ENCODE data around the gene PLEKHH3.

PLEKHH3 gene, protein sequence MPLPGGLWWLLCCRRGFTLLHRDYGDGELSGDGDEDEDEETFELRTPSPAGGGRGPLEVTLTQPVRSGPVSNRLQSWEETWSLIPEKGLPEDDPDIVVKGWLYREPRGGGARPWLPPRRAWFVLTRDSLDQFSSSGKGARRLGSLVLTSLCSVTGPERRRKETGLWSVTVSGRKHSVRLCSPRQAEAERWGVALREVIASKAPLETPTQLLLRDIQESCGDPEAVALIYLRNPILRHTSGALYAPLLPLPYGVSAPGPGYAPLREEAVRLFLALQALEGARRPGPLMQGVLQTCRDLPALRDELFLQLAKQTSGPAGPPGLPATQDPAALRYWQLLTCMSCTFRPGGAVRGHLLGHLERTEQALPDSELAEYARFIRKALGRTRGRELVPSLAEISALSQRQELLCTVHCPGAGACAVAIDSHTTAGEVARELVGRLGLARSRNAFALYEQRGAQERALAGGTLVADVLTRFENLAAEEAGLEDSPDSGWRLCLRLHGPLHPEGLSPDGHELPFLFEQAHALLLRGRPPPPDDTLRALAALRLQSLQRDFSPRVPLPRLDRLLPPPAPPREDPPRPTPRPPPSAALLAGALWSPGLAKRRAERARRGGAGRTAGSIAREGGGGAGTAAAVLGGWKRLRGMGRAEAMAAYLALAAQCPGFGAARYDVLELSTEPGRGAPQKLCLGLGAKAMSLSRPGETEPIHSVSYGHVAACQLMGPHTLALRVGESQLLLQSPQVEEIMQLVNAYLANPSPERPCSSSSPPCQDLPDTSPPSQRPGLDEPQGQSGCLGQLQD

DNA sequence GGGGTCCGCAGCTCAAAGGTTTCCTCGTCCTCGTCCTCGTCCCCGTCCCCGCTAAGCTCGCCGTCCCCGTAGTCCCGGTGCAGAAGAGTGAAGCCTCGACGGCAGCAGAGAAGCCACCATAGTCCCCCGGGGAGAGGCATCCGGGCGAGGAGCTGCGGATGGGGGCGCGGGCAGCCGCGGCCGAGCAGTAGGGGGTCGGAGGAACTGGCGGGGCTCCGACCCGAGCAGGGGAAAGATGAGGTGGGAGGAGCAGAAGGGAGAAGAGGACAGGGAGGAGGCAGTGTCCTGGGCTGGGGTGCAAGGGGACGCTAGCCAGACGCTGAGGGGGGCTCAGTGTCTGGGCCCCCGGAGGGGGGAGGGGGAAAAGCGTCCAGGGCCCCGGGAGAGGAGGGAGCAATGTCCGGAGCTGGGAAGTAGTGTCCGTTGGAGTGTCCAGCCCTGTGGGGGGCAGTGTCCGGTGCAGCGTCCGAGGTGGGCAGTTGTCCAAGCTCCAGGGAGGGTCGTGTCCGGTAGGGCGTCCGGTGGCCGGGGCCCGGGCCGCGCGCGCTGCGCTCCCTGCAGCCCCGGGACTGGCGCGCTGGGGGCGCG lies at the start of gene PLEKHH3:
Gene PLEKHH3 (minus strand): TSS at position 571 of the 588 bp plus-strand sequence. CDS start 431 bp downstream, at position 140.
- in situ Hi-C loops (cut with HindIII; ENCODE audit: low sequenced_read_pairs), result no loop called here

DNA sequence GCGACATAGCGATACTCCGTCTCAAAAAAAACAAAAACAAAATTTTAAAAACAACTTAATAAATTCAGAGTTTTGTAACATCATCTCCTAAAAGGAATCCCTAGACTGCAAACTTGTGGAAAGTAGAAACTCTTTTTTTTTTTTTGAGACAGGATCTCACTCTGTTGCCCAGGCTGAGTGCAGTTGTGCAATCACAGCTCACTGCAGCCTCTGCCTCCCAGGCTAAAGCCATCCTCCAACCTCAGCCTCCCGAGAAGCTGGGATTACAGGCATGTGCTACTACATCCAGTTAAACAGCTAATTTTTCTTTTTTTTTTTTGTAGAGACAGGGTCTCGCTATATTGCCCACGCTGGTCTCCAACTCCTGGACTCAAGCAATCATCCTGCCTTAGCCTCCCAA lies 48.3 kb upstream of the PLEKHH3 start:
- in situ Hi-C loops (cut with HindIII; ENCODE audit: low sequenced_read_pairs), result no loop called here

DNA sequence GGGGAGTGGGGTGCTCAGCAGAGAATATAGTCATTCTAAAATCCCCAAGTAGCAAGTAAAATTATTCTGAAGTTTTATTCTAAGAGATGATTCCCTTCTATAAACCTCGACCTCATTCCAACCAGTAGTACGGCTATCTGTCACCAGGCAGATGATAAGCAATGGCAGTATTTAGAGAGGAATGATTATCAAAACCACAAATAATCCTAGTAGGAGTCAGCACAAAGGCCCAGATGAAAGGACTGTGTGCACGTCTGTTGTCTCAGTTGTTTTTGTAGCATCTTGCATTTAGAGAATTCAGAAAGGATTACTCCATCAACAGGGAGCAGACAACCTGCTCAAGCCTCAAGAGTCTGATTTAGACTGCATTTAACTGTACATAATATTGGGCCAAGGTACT lies 46.8 kb upstream of the PLEKHH3 start:
- in situ Hi-C loops (cut with HindIII; ENCODE audit: low sequenced_read_pairs), result no loop called here

DNA sequence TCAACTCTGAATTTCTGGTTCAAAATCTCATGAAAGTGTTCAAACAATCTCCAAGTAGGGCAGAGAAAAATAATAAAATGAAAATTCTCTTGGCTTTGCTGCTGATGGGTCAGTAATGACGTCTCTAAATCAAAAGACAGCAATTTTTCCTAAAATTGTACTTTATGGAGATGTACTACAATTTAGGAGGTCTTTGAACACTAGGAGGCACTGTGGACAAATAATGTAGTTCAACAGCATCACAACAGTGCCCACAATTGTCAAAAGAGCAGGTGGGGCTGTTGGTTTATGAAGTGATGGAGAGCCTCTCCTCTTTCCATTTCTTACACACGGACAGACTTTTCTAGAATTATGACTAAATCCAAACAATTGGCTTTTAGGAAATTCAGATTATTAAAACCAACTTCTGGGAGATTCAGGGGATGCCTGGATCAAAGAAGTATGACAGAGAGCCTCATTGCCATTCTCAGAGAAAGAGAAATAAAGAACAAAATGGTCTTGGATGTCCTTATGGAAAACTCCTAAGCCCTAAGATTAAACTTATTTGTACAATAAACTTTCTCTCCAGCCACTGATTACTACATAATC lies 44.3 kb upstream of the PLEKHH3 start:
- in situ Hi-C loops (cut with HindIII; ENCODE audit: low sequenced_read_pairs), result no loop called here

DNA sequence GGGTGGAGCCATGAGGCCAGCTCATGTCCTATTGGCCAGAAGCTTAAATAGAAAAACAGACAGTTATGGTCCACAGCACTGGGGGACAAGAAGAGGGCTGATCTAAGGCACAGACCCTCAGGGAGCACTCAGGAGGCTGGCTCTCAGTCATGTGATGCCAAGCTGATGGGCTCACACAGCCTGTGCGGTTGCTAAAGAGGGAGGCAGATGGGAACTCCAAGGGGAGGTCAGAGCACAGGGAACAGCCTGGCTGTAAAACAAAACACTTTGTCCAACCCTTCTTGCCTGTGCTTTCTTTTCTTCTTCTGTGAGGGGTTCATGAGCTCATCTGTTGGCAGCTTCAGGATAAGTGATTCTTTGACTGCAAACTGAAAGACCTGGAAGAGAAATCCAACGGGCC lies 32.8 kb upstream of the PLEKHH3 start:
- in situ Hi-C loops (cut with HindIII; ENCODE audit: low sequenced_read_pairs), result no loop called here

DNA sequence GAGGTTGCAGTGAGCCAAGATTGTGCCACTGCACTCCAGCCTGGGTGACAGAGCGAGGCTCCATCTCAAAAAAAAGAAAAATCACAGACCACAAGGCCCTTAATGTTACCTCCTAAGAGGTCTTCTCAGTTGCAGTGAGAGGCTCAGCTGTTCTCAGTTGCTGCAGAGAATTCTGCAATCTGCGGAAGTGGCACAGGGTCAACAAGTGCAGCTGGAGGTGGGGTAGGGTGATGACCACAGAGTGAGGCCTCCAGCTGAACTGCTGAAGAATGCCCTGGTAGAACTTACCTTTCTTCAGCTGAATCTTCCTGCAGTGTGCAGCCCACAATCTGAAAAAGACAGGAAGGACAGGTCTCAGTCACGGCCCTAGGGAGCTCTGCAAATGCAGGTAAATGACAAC lies 31.8 kb upstream of the PLEKHH3 start:
- in situ Hi-C loops (cut with HindIII; ENCODE audit: low sequenced_read_pairs), result no loop called here

DNA sequence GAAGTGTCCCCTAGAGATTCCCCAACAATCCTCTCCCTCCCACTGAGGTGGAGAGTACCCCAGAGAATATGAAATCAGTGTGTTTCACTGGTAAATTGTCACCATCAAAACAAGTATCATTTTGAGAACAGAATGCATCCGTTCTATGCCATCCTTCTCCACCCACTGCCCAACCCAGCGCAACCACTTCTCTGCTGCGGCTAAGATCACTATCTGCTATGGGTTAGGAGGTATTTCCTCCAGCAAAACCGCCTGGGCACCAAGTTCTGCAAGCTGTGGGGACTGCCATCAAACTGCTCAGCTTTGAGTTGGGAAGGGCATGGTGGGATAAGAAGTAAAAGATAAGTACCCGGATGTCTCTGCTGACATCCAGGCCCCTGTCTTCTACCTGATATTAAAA lies 29.9 kb upstream of the PLEKHH3 start:
- in situ Hi-C loops (cut with HindIII; ENCODE audit: low sequenced_read_pairs), result no loop called here

DNA sequence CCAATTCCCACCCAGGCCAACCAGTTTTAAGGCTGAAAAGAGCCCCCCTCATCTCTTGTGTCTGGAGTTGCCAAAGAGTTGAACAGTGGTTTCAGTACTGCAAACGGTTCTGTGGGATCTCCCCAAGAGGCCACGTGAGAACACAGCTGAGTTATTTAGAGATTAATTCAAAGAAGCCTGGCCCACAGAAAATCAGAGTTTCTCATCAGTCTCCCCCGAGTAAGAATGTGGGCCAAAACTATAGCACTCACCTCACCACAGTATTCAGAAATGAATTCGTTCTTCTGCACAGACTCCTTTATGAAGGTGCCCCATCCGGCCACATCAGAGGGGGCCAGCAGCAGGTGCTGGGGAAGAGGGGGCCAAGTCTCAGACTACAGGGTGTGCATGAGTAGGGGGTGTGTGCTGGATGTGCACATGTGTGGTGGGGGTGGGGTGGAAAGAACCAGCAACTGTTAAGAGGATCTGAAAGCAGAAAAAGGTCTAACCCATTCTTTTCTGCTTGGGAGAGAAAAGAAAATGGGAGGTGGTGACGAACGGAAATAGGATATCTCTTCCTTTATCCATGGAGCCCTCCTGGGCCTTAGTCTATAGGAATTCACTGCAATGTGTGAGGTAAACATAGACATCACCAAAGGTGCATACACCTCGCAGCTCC lies 28.2 kb upstream of the PLEKHH3 start:
- in situ Hi-C loops (cut with HindIII; ENCODE audit: low sequenced_read_pairs), result no loop called here

DNA sequence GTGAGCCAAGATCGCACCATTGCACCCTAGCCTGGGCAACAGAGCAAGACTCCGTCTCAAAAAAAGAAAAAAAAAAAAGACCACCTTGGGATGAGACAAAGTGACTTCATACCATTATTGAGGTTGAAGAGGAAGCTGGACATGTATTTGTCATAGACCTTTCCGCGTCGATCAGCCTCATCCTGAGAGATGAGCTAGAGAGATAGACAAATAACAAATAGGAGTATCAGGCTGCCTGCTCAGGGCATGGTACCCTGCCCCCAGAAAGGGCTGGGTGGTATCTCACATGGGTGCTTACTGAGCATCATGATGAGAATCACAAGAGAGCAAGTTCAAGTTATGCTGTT lies 27.7 kb upstream of the PLEKHH3 start:
- in situ Hi-C loops (cut with HindIII; ENCODE audit: low sequenced_read_pairs), result no loop called here

DNA sequence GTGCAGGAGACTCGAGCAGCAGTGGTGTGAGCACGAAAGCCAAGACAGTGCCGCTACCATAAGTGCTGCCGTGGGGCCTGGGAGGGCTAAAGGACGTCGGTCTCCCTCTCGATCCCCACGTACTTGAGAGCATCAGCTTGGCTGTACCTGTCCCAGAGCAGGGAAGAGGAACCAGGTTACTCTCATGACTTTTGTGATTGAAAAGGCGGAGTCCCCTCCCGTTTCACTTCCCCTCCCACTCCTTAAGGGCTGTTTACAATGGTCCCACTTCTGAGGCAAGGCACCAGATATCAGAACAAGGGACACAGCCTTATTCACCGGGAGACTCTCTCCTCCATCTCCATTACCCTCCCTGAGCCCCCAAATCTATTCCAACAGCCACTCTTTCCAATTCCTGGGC lies 25.7 kb upstream of the PLEKHH3 start:
- in situ Hi-C loops (cut with HindIII; ENCODE audit: low sequenced_read_pairs), result no loop called here

DNA sequence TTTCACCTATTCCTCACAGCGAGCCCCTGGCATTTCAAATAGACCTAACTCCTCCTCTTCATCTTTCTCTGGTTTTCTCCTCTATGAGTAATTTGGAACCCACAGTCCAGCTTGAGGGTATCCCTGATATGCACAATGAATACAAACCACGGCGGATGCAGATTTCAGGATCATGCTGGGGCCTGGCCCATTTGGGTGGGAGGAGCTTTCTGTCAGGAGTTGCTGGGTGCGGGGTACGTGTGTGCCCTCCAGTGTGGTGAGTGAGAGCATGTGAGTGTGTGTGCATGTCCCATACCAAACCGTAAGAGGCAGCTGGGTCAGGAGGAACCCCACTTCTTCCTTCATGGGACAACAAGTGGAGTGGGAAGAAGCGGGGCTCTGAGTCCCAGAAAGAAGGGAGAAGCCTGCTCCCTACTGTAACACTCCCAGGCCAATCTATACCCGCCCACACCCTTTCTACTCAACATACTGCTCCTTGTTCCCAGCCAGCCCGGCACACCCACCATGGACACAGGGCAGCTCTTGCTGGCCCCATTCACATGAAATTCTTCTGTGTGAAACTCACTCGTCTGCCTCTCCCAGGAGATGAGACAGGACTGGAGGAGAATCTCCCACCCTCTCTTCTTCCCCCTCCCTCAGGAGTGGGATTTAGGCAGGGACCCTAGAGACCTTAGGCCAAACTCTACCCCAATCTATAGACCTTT lies 23.9 kb upstream of the PLEKHH3 start:
- in situ Hi-C loops (cut with HindIII; ENCODE audit: low sequenced_read_pairs), result no loop called here

DNA sequence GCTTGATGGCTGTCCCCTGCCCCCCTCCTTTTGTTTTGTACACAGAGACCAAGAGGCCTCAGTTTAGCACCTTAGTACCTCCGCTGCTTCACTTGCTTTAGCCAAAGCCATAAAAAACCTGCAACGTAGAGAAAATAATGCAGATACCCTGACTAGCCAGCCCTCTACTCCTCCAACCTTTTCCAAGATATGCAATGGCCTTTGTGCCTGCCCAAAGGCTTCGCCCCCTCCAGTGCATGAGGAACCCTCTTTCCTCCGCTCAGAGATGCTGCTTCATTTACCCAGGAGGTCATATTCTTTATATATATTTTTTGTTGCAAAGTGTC lies 22.6 kb upstream of the PLEKHH3 start:
- in situ Hi-C loops (cut with HindIII; ENCODE audit: low sequenced_read_pairs), result no loop called here

DNA sequence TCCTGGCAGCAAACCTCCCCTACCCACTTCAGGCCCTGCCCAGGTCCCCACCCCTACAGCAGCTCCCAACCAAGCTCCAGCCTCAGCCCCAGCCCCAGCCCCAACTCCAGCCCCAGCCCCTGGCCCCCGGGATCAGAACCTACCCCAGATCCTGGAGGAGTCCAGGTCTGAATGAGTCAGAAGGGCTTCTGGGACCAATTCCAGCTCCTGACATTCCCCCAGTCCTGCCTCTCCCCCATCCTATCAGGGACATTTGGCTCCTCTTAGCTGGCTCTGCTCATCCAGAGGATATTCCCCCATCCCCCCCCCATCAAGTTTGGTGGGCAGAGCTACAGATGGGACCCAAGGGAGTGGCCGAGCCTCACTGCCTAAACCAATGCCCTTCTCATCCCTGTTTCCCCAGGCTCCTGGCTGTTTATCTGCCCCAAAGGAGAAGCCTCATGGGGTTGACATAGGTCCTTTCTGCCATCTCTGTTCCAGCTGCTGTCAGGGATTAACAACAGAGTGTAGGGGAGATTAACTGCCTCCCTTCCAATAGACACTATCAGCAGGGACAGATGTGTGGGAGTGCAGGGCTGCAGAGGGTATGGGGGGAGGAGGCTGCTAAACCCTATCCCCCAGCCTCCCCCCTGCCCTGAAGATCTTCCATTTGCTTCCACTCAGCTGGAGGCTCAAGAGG lies 22.1 kb upstream of the PLEKHH3 start:
- in situ Hi-C loops (cut with HindIII; ENCODE audit: low sequenced_read_pairs), result no loop called here

DNA sequence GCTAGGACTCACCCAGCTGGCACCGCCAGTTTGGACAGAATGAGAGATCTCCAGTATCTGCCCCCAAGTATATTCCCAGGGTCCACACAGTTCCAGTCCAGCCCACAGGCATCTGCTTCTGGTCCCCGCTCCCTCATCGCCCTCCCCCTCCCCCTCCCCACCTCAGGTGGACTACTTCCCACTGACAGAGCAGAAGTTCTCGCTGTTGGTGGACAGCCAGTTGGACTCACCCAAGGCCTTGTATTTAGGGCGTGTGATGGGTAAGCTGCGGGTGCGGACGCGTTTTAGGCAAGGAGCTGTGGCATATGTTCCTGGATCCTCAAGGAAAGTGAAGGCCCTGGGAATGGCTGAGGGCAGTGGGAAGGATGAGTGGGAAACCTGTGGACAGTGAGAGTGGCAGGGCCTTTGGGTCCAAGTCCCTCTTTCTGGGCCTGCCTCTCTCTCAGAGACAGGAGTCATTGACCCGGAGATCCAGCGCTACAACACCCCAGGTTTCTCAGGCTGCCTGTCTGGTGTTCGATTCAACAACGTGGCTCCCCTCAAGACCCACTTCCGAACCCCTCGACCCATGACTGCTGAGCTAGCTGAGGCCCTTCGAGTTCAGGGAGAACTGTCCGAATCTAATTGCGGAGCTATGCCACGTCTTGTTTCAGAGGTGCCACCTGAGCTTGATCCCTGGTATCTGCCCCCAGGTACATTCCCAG lies 20.5 kb upstream of the PLEKHH3 start:
- in situ Hi-C loops (cut with HindIII; ENCODE audit: low sequenced_read_pairs), result no loop called here

DNA sequence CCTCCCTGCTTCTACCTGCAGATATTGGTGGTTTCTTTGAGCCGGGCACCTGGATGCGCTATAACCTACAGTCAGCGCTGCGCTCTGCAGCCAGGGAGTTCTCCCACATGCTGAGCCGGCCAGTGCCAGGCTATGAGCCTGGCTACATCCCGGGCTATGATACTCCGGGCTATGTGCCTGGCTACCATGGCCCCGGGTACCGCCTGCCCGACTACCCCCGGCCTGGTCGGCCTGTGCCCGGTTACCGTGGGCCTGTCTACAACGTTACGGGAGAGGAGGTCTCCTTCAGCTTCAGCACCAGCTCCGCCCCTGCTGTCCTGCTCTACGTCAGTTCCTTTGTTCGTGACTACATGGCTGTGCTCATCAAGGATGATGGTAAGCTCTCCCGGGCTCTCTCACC lies 18.7 kb upstream of the PLEKHH3 start:
- in situ Hi-C loops (cut with HindIII; ENCODE audit: low sequenced_read_pairs), result no loop called here

DNA sequence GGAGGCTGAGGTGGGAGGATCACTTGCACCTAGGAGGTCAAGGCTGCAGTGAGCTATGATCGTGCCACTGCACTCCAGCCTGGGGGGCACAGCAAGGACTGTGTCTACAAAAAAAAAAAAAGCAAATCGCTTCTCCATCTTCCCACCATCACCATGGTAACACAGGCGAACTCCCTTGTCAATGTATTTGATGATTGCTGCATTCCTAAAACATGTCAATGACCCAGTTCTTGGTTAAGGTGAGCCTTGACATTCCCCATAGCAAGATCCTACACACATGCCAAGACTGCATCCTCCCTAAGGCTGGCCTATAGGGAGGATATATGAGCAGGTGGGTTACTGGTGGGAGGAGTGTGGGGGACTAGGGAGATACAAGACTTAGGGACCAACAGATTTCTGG lies 17.7 kb upstream of the PLEKHH3 start:
- in situ Hi-C loops (cut with HindIII; ENCODE audit: low sequenced_read_pairs), result no loop called here

DNA sequence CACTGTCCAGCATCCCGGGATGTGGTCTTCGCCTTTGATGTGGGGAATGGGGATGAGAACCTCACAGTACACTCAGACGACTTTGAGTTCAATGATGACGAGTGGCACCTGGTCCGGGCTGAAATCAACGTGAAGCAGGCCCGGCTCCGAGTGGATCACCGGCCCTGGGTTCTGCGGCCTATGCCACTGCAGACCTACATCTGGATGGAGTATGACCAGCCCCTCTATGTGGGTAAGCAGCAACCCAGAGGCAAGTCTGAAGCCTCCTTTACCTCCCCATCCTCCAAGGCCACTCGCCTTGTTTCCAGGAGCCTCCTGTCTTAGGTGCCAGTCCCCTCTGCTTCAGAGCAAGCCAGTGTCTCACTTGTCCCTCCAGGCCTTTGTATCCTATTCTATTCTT lies 15.7 kb upstream of the PLEKHH3 start:
- in situ Hi-C loops (cut with HindIII; ENCODE audit: low sequenced_read_pairs), result no loop called here

DNA sequence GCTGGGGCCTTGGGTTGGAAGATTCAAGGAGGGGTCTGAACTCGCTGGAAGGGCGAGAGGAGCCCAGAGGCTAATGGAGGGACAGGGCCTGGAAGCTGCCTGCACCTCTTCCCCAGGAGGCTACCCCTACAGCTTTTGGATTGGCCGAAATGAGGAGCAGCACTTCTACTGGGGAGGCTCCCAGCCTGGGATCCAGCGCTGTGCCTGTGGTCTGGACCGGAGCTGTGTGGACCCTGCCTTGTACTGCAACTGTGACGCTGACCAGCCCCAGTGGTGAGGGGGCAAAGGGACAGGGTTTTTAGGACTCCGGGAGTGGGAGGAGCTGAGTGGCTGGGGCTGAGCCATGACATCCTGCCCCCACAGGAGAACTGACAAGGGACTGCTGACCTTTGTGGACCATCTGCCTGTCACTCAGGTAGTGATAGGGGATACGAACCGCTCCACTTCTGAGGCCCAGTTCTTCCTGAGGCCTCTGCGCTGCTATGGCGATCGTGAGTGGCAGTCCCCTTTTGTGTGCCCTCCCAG lies 14.3 kb upstream of the PLEKHH3 start:
- in situ Hi-C loops (cut with HindIII; ENCODE audit: low sequenced_read_pairs), result no loop called here

DNA sequence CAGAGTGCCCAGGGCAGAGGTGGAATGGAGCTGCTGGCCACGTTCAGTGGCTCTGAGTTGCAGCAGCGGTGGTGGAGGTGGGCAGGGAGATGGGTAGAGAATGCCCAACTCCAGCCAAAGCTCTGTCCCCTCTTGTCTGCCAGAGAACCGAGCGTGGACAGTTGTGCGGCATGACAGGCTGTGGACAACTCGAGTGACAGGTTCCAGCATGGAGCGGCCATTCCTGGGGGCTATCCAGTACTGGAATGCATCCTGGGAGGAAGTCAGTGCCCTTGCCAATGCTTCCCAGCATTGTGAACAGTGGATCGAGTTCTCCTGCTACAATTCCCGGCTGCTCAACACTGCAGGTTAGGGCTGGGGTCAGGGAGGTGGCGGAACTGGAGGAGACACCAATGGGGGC lies 13.8 kb upstream of the PLEKHH3 start:
- in situ Hi-C loops (cut with HindIII; ENCODE audit: low sequenced_read_pairs), result no loop called here
